H1 (cell line): ENCODE measurements around the gene PFKM. TPM values are rescaled to one million over a fixed set of nuclear protein-coding genes. Genes with fewer than 3 reads are reported as not detected.

Experiments
- CTCF ChIA-PET: fragments of 300-600 bp; sonication (Branson Sonifier 250); formaldehyde crosslinking; loops from one replicate; lab custom pipeline; 2021; ENCODE audit not compliant: partially characterized antibody; lab: Charles Lee
- POLR2A ChIA-PET: fragments of 300-600 bp; sonication (Branson Sonifier 250); formaldehyde crosslinking; loops from one replicate; lab custom pipeline; 2021; ENCODE audit warnings: inconsistent platforms; ENCODE audit not compliant: partially characterized antibody; lab: Charles Lee
- DNase-seq, 2 experiments: peaks; one replicate each; pipeline versions ENCODE4 v3.0.0 to v3.0.0-alpha.2; 2010 to 2022; ENCODE audit warnings: low spot score in 2 of 2, low read depth in 1 of 2, mixed read lengths in 1 of 2
- FAIRE-seq: peaks from 2 replicates; lab custom pipeline; 2011; peaks lifted over from hg19 to GRCh38; lab: Jason Lieb, UNC
- H2AFZ ChIP-seq: 2 replicates; pipeline ENCODE4 v1.8.1; 2012; ENCODE audit warnings: low read length, inconsistent platforms
- H2AK5ac ChIP-seq: 2 replicates; pipeline ENCODE4 v1.6.1; 2013; ENCODE audit warnings: low read depth, low read length
- H2BK120ac ChIP-seq: replicated peaks from 2 replicates; pipeline ENCODE3; 2013; ENCODE audit warnings: low read depth, low read length, inconsistent platforms
- H2BK12ac ChIP-seq: 2 replicates; pipeline ENCODE4 v1.6.1; 2013; ENCODE audit warnings: low read depth, low read length
- H2BK15ac ChIP-seq: 2 replicates; pipeline ENCODE4 v1.6.1; 2013; ENCODE audit warnings: low read length
- H2BK20ac ChIP-seq: 2 replicates; pipeline ENCODE4 v1.6.1; 2013; ENCODE audit warnings: low read length
- H2BK5ac ChIP-seq: 2 replicates; pipeline ENCODE4 v1.6.1; 2013; ENCODE audit warnings: low read depth, low read length
- H3K14ac ChIP-seq: 2 replicates; pipeline ENCODE4 v1.6.1; 2013; ENCODE audit warnings: inconsistent platforms; ENCODE audit not compliant: insufficient read length
- H3K18ac ChIP-seq: 2 replicates; pipeline ENCODE4 v1.6.1; 2013; ENCODE audit warnings: low read length; ENCODE audit errors: extremely low read depth
- H3K23ac ChIP-seq: 2 replicates; pipeline ENCODE4 v1.6.1; 2013; ENCODE audit warnings: inconsistent platforms; ENCODE audit not compliant: insufficient read length
- H3K23me2 ChIP-seq: 2 replicates; pipeline ENCODE4 v1.6.1; 2013; ENCODE audit warnings: low read depth, low read length
- H3K27ac ChIP-seq: 2 replicates; pipeline ENCODE4 v1.6.1; 2011; ENCODE audit warnings: low read depth, low read length, inconsistent platforms
- H3K27me3 ChIP-seq, 4 experiments: replicated peaks in 1 of 4; 1 replicate in 1 of 4; 2 replicates in 3 of 4; pipeline versions ENCODE4 v1.6.1 to v1.8.1; 2011 to 2013; ENCODE audit warnings: low read length in 3 of 4, mild to moderate bottlenecking in 3 of 4, inconsistent platforms in 2 of 4, mixed read lengths in 2 of 4, moderate library complexity in 1 of 4; ENCODE audit not compliant: control insufficient read depth in 3 of 4, insufficient read depth in 3 of 4; ENCODE audit errors: extremely low read depth in 1 of 4
- H3K36me3 ChIP-seq, 4 experiments: 2 replicates each; pipeline versions ENCODE4 v1.6.1 to v1.8.1; 2011 to 2013; ENCODE audit warnings: mild to moderate bottlenecking in 4 of 4, low read length in 3 of 4, moderate library complexity in 2 of 4, control low read depth in 1 of 4, inconsistent platforms in 1 of 4; ENCODE audit not compliant: insufficient read depth in 4 of 4, control insufficient read depth in 2 of 4
- H3K4ac ChIP-seq: replicated peaks from 2 replicates; pipeline ENCODE3; 2013; ENCODE audit warnings: low read length, low read depth, mixed read lengths, inconsistent platforms; ENCODE audit not compliant: insufficient read length
- H3K4me1 ChIP-seq, 4 experiments: replicated peaks in 1 of 4; 1 replicate in 1 of 4; 2 replicates in 3 of 4; pipeline versions ENCODE4 v1.6.1 to v1.8.1; 2011 to 2013; ENCODE audit warnings: low read length in 3 of 4, inconsistent platforms in 2 of 4, mixed read lengths in 1 of 4; ENCODE audit not compliant: insufficient read depth in 4 of 4, control insufficient read depth in 3 of 4
- H3K4me2 ChIP-seq, 2 experiments: 2 replicates each; pipeline versions ENCODE4 v1.6.1 to v1.8.1; 2011 to 2013; ENCODE audit warnings: low read depth in 2 of 2, low read length in 2 of 2, control low read depth in 1 of 2, inconsistent platforms in 1 of 2, mild to moderate bottlenecking in 1 of 2; ENCODE audit not compliant: insufficient read depth in 1 of 2
- H3K4me3 ChIP-seq, 4 experiments: fragments of 200-600, 300-600 bp in 1 of 4; sonication (generic), shearing (Covaris generic), sonication (Bioruptor Twin) in 1 of 4; 2 replicates each; pipeline versions ENCODE4 v1.5.1 to v1.8.1; 2011 to 2016; ENCODE audit warnings: low read length in 4 of 4, low read depth in 3 of 4, control low read depth in 2 of 4, inconsistent platforms in 2 of 4, mild to moderate bottlenecking in 2 of 4, mixed read lengths in 1 of 4, moderate library complexity in 1 of 4; ENCODE audit not compliant: insufficient read depth in 2 of 4; ENCODE audit errors: extremely low read depth in 1 of 4
- H3K56ac ChIP-seq: replicated peaks from 2 replicates; pipeline ENCODE3; 2013; ENCODE audit warnings: low read depth, mild to moderate bottlenecking, mixed read lengths, low read length, inconsistent platforms; ENCODE audit not compliant: insufficient read length
- H3K79me1 ChIP-seq: 2 replicates; pipeline ENCODE4 v1.6.1; 2013; ENCODE audit warnings: low read depth, low read length, control low read depth
- H3K79me2 ChIP-seq, 2 experiments: 2 replicates each; pipeline versions ENCODE4 v1.6.1 to v1.8.1; 2012 to 2013; ENCODE audit warnings: low read length in 2 of 2, mild to moderate bottlenecking in 2 of 2, inconsistent platforms in 1 of 2; ENCODE audit not compliant: insufficient read depth in 2 of 2, control insufficient read depth in 1 of 2
- H3K9ac ChIP-seq, 4 experiments: replicated peaks in 1 of 4; 1 replicate in 1 of 4; 2 replicates in 3 of 4; pipeline versions ENCODE4 v1.6.1 to v1.8.1; 2011 to 2013; ENCODE audit warnings: low read depth in 3 of 4, low read length in 3 of 4, control low read depth in 2 of 4, mild to moderate bottlenecking in 2 of 4, moderate library complexity in 2 of 4, inconsistent platforms in 1 of 4; ENCODE audit errors: extremely low read depth in 1 of 4
- H3K9me3 ChIP-seq, 2 experiments: 2 replicates each; pipeline versions ENCODE4 v1.6.1 to v1.8.1; 2012 to 2013; ENCODE audit warnings: mild to moderate bottlenecking in 2 of 2, moderate library complexity in 2 of 2, control low read depth in 1 of 2, inconsistent platforms in 1 of 2, low read depth in 1 of 2, low read length in 1 of 2, mixed read lengths in 1 of 2; ENCODE audit not compliant: insufficient read depth in 2 of 2
- H4K20me1 ChIP-seq, 2 experiments: replicated peaks in 1 of 2; 2 replicates each; pipeline versions ENCODE3 to v1.8.1; 2011 to 2013; ENCODE audit warnings: inconsistent platforms in 2 of 2, low read length in 2 of 2, mild to moderate bottlenecking in 1 of 2; ENCODE audit not compliant: insufficient read depth in 2 of 2, control insufficient read depth in 1 of 2
- H4K5ac ChIP-seq: 2 replicates; pipeline ENCODE4 v1.6.1; 2013; ENCODE audit warnings: low read length, low read depth, mixed read lengths, inconsistent platforms; ENCODE audit not compliant: insufficient read length
- H4K8ac ChIP-seq: 2 replicates; pipeline ENCODE4 v1.8.0; 2013; ENCODE audit warnings: mild to moderate bottlenecking, moderate library complexity, low read length, inconsistent platforms; ENCODE audit not compliant: insufficient read depth; ENCODE audit errors: extremely low read depth
- H4K91ac ChIP-seq: replicated peaks from 2 replicates; pipeline ENCODE3; 2013; ENCODE audit warnings: low read length, mixed read lengths, inconsistent platforms; ENCODE audit not compliant: insufficient read length
- BACH1 ChIP-seq: IDR thresholded peaks from 2 replicates; pipeline ENCODE4 v1.6.1; 2012; ENCODE audit warnings: low read length, improper control_type of control experiment
- EGR1 ChIP-seq: IDR thresholded peaks from 2 replicates; pipeline ENCODE4 v1.6.1; 2011; ENCODE audit warnings: low read depth, low read length, borderline replicate concordance
- HDAC6 ChIP-seq: IDR thresholded peaks from one replicate; pipeline ENCODE4 v1.7.1; 2012; ENCODE audit warnings: low read depth, mild to moderate bottlenecking, inconsistent platforms, low read length, moderate library complexity
- RXRA ChIP-seq: IDR thresholded peaks from 2 replicates; pipeline ENCODE4 v1.6.1; 2011; ENCODE audit warnings: low read depth, mild to moderate bottlenecking, low read length, moderate library complexity; ENCODE audit not compliant: insufficient read depth
- SAP30 ChIP-seq: fragments of 300-600 bp; sonication (generic); IDR thresholded peaks from 2 replicates; pipeline ENCODE4 v1.7.1; 2012; ENCODE audit warnings: low read length, moderate library complexity, mild to moderate bottlenecking, inconsistent platforms; ENCODE audit not compliant: insufficient read depth, insufficient replicate concordance
- SIX5 ChIP-seq: IDR thresholded peaks from 2 replicates; pipeline ENCODE4 v1.6.1; 2011; ENCODE audit warnings: mild to moderate bottlenecking, low read depth, low read length
- ZNF274 ChIP-seq: IDR thresholded peaks from 2 replicates; pipeline ENCODE4 v1.7.0; 2012; ENCODE audit warnings: low read length, borderline replicate concordance; ENCODE audit errors: extremely low read depth
- WGBS, 2 experiments: shearing (Covaris generic) in 1 of 2; methylation state at CpG; one replicate each; pipeline versions ENCODE4 v1.1.6 to v1.1.7; 2013 to 2015; ENCODE audit warnings: low lambda C conversion rate in 2 of 2, mixed read lengths in 2 of 2, inconsistent platforms in 1 of 2, low coverage in 1 of 2, missing lambda C conversion rate in 1 of 2; ENCODE audit not compliant: insufficient replicate concordance in 2 of 2, insufficient coverage in 1 of 2, insufficient read length in 1 of 2; ENCODE audit errors: extremely low coverage in 1 of 2, missing lambda C conversion rate in 1 of 2; 5-methylcytosine and 5-hydroxymethylcytosine counted together
- polyA plus RNA-seq, 7 experiments: library from polyadenylated mRNA; depleted of rRNA in 3 of 7; stranded (reverse) in 5 of 7; unstranded in 2 of 7; fragments of >200 nt in 5 of 7; fragments of 200-250 nt in 2 of 7; gene quantifications; 1 replicate in 5 of 7; 2 replicates in 1 of 7; 4 replicates in 1 of 7; pipeline versions ENCODE4 v1.2.1 to v1.2.3, GENCODE V29; 2011 to 2013; ENCODE audit warnings: missing spikeins in 2 of 7, mixed read lengths in 2 of 7
- total RNA-seq: library from RNA; stranded (reverse); fragmentation: NEBNext Ultra II Directional; extraction: Animal tissue kit (Norgen Biotek cat#: 25700); gene quantifications from 2 replicates; pipeline ENCODE4 v1.2.1, GENCODE V29; 2021

Gene PFKM
- total and polyA plus RNA-seq, 2 of the 8 experiments (the other 6 are each of a cell fraction or from before 2014, with no cell fraction given): 62.6 to 106 TPM

- Histone ChIP-seq H3K9me3 (no peaks in the 10 kb centered on the region), H3K79me2 (no peaks in the 10 kb centered on the region), H3K4me1 (no peaks in the 10 kb centered on the region), H2BK20ac (no peak overlapping the region), H2BK120ac (no peak overlapping the region), H3K4me2 (no peak overlapping the region), H4K91ac (no peak overlapping the region), H3K18ac (no peak overlapping the region), H2BK5ac (no peak overlapping the region), H3K14ac (no peak overlapping the region), H2AK5ac (no peak overlapping the region), H3K23me2 (no peaks in the 10 kb centered on the region), H3K27ac (no peak overlapping the region), H3K56ac (no peak overlapping the region), H3K4me3 (no peak overlapping the region), H3K9ac (no peak overlapping the region), H3K36me3 (peaks cover 0 to 20% (median 4%) of the 10 kb centered on the region in 4 experiments; a peak in 4 of 8 replicates), H4K5ac (no peak overlapping the region), H3K4ac (no peak overlapping the region), H2AFZ (no peak overlapping the region), H4K20me1 (no peaks in the 10 kb centered on the region), H3K79me1 (no peaks in the 10 kb centered on the region), H3K27me3 (no peaks in the 10 kb centered on the region), H4K8ac (no peak overlapping the region), H2BK15ac (no peak overlapping the region), H2BK12ac (no peak overlapping the region), H3K23ac (no peak overlapping the region)
- DNase-seq: no peak
- no peak for FAIRE-seq
- WGBS, 2 experiments: 95% methylated on average over 3 of the region's 3 CpGs; no CpG with 5 or more reads in 1 of the 2 experiments
- ChIA-PET POLR2A (no interaction called here), CTCF (interaction anchor here (1.2 kb wide), 1 partner anchor 9 kb away, joined by 3 read pairs; no protein-coding TSS in a partner anchor)
- no peak for TF ChIP-seq RXRA
- no peak for TF ChIP-seq SAP30
- no peak for TF ChIP-seq ZNF274
- TF ChIP-seq HDAC6: no peak
- TF ChIP-seq SIX5: no peak
- TF ChIP-seq BACH1: no peak
- TF ChIP-seq EGR1: no peak
Observed at GRCh38 chr12:48080821-48081220, 38.3 kb upstream of the PFKM start.
